GM21576 (cell line): ENCODE data around the gene OR6Q1.
"Not testable (repeated sequence)": the region's sequence is repeated elsewhere in the genome, so short reads cannot be mapped to it uniquely, and the experiment has no call there.

Experiments
- ATAC-seq: cut with Tn5 transposase; IDR thresholded peaks from one replicate; pipeline ENCODE4 v1.9.1; 2021; ENCODE audit warnings: mild to moderate bottlenecking, moderate library complexity; ENCODE audit not compliant: unreplicated experiment

OR6Q1 gene

GRCh38 chr11:58030653-58031052 lies at the start of gene OR6Q1:
OR6Q1 (plus strand) TSS chr11:58030953; CDS start chr11:58030953, 0 bp downstream.
- ATAC-seq: no peak

- ATAC-seq: no peak
These were observed 49.2 kb upstream of the OR6Q1 start for GRCh38 chr11:57981536-57981935.

GRCh38 chr11:57982776-57983175 lies 48.0 kb upstream of the OR6Q1 start:
- no peak for ATAC-seq

- ATAC-seq: no peak
These were observed 47.6 kb upstream of the OR6Q1 start for GRCh38 chr11:57983191-57983590.

GRCh38 chr11:57999523-57999922 lies 31.2 kb upstream of the OR6Q1 start:
- ATAC-seq: not testable (repeated sequence)

GRCh38 chr11:58000021-58000420 lies 30.7 kb upstream of the OR6Q1 start:
- not testable (repeated sequence) for ATAC-seq

- no peak for ATAC-seq
These were observed 30.1 kb upstream of the OR6Q1 start for GRCh38 chr11:58000699-58001098.

GRCh38 chr11:58003036-58003435 lies 27.7 kb upstream of the OR6Q1 start:
- no peak for ATAC-seq

GRCh38 chr11:58003591-58003990 lies 27.2 kb upstream of the OR6Q1 start:
- no peak for ATAC-seq

- no peak for ATAC-seq
These were observed 26.1 kb upstream of the OR6Q1 start for GRCh38 chr11:58004664-58005063.

GRCh38 chr11:58006940-58007339 lies 23.8 kb upstream of the OR6Q1 start:
- no peak for ATAC-seq

GRCh38 chr11:58011771-58012170 lies 19.0 kb upstream of the OR6Q1 start:
- ATAC-seq: no peak

- no peak for ATAC-seq
These were observed 7.3 kb upstream of the OR6Q1 start, which contains the start of gene OR9Q1 for GRCh38 chr11:58023435-58023931. OR9Q1 (plus strand) TSS chr11:58023881; CDS start chr11:58179445, 155,564 bp downstream.

- ATAC-seq: no peak
These were observed 6.1 kb upstream of the OR6Q1 start for GRCh38 chr11:58024601-58025091.

GRCh38 chr11:58027341-58027740 lies 3.4 kb upstream of the OR6Q1 start:
- ATAC-seq: no peak

GRCh38 chr11:58028687-58029411 lies 1.9 kb upstream of the OR6Q1 start:
- no peak for ATAC-seq

- ATAC-seq: no peak
These were observed 3.7 kb downstream of the OR6Q1 start for GRCh38 chr11:58034471-58034870.

GRCh38 chr11:58039589-58039988 lies 8.8 kb downstream of the OR6Q1 start:
- ATAC-seq: no peak

GRCh38 chr11:58043379-58043778 lies 12.6 kb downstream of the OR6Q1 start:
- ATAC-seq: no peak

GRCh38 chr11:58046231-58046630 lies 15.5 kb downstream of the OR6Q1 start:
- no peak for ATAC-seq

- no peak for ATAC-seq
These were observed 17.1 kb downstream of the OR6Q1 start for GRCh38 chr11:58047818-58048217.

GRCh38 chr11:58055806-58056401 lies 25.2 kb downstream of the OR6Q1 start:
- ATAC-seq: no peak
